Tibial nerve (tissue), 4 donors: ENCODE measurements around the gene LETM1. TPM values are rescaled to one million over a fixed set of nuclear protein-coding genes. Genes with fewer than 3 reads are reported as not detected.

Experiments used
- DNase-seq, 2 donors: peaks; one replicate each; pipeline ENCODE4 v3.0.0-alpha.2; 2019; ENCODE audit warnings: low spot score in 2 of 2
- H3K27ac ChIP-seq, 4 donors: fragments of 200-600 bp; sonication (generic) in 3 of 4; one replicate each; pipeline ENCODE4 v1.5.1; 2017 to 2019; ENCODE audit warnings: mild to moderate bottlenecking in 1 of 4
- H3K27me3 ChIP-seq, 2 donors: fragments of 200-600 bp; sonication (generic) in 1 of 2; one replicate each; pipeline versions ENCODE4 v1.5.1 to v1.6.0; 2017 to 2019
- H3K36me3 ChIP-seq, 3 donors: fragments of 200-600 bp; sonication (generic); one replicate each; pipeline ENCODE4 v1.5.1; 2018 to 2019
- H3K4me1 ChIP-seq, 4 donors: fragments of 200-600 bp; sonication (generic) in 3 of 4; one replicate each; pipeline ENCODE4 v1.5.1; 2017 to 2019
- H3K4me3 ChIP-seq, 4 donors: fragments of 200-600 bp; sonication (generic) in 3 of 4; one replicate each; pipeline ENCODE4 v1.5.1; 2017 to 2019; ENCODE audit warnings: mild to moderate bottlenecking in 1 of 4, moderate library complexity in 1 of 4
- H3K9me3 ChIP-seq, 4 donors: fragments of 200-600 bp; sonication (generic) in 3 of 4; one replicate each; pipeline ENCODE4 v1.5.1; 2017 to 2019
- EP300 ChIP-seq, 2 donors: sonication (generic); formaldehyde crosslinking; IDR thresholded peaks; one replicate each; pipeline ENCODE4 v1.6.1; 2017; ENCODE audit warnings: antibody characterized with exemption in 2 of 2, mild to moderate bottlenecking in 1 of 2
- POLR2A ChIP-seq, 2 donors: fragments of 450-650 bp; IDR thresholded peaks; one replicate each; pipeline ENCODE4 v1.6.1; 2017; ENCODE audit warnings: antibody characterized with exemption in 2 of 2, mild to moderate bottlenecking in 2 of 2, moderate library complexity in 2 of 2
- WGBS, 2 donors: methylation state at CpG; one replicate each; pipeline ENCODE4 v1.1.5; 2018; 5-methylcytosine and 5-hydroxymethylcytosine counted together
- total RNA-seq, 4 donors: library from RNA; depleted of rRNA; stranded (reverse); fragments of >200 nt; gene quantifications; one replicate each; pipeline ENCODE4 v1.1.0, GENCODE V29; 2016
- TF ChIP-seq, protein P1 (sequence below), 5 experiments: fragments of 200-600 bp in 3 of 5; fragments of 450-650 bp in 2 of 5; sonication (generic) in 3 of 5; IDR thresholded peaks; one replicate each; pipeline ENCODE4 v1.5.1; 2016 to 2019; ENCODE audit warnings: antibody characterized with exemption in 5 of 5, mild to moderate bottlenecking in 3 of 5, moderate library complexity in 2 of 5

LETM1 gene
- total RNA-seq, 4 donors from 2014 or later = 53.5 to 85.5 (median 68.6) TPM

DNA sequence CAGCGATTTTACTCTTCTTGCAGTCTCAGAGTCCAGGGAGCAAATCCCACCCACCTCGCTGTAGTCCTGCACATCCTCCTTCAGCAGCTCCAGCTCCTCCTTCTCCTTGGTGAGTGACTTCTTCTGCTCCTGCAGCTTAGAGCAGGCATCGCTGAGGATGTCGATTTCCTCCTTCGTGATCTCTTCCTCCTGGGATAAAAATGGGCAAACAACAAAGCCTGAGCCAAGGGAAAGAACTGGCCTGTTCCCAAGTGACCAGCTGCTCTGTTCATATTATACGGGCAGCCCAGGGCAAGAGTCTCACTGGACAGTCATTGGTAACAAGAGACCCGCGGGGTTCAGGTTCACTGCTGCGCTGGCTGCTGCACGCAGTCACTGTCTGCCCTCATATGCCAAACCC is 36.7 kb downstream of the LETM1 start:
- Histone ChIP-seq H3K27me3 (no peaks in the 10 kb centered on the region), H3K27ac (no peak overlapping the region), H3K4me3 (no peak overlapping the region), H3K9me3 (no peaks in the 10 kb centered on the region), H3K36me3 (peaks cover 8 to 100% (median 8%) of the 10 kb centered on the region in 3 donors), H3K4me1 (no peaks in the 10 kb centered on the region)
- TF ChIP-seq POLR2A (IDR thresholded peaks at IDR 0.05) (no peak), EP300 (IDR thresholded peaks at IDR 0.05) (no peak)
- TF ChIP-seq, protein P1, sequence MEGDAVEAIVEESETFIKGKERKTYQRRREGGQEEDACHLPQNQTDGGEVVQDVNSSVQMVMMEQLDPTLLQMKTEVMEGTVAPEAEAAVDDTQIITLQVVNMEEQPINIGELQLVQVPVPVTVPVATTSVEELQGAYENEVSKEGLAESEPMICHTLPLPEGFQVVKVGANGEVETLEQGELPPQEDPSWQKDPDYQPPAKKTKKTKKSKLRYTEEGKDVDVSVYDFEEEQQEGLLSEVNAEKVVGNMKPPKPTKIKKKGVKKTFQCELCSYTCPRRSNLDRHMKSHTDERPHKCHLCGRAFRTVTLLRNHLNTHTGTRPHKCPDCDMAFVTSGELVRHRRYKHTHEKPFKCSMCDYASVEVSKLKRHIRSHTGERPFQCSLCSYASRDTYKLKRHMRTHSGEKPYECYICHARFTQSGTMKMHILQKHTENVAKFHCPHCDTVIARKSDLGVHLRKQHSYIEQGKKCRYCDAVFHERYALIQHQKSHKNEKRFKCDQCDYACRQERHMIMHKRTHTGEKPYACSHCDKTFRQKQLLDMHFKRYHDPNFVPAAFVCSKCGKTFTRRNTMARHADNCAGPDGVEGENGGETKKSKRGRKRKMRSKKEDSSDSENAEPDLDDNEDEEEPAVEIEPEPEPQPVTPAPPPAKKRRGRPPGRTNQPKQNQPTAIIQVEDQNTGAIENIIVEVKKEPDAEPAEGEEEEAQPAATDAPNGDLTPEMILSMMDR (IDR thresholded peaks at IDR 0.05) = no peak
- DNase-seq = no peak
- WGBS, 2 donors = 83 to 88% methylated on average over 10 of the region's 10 CpGs

DNA sequence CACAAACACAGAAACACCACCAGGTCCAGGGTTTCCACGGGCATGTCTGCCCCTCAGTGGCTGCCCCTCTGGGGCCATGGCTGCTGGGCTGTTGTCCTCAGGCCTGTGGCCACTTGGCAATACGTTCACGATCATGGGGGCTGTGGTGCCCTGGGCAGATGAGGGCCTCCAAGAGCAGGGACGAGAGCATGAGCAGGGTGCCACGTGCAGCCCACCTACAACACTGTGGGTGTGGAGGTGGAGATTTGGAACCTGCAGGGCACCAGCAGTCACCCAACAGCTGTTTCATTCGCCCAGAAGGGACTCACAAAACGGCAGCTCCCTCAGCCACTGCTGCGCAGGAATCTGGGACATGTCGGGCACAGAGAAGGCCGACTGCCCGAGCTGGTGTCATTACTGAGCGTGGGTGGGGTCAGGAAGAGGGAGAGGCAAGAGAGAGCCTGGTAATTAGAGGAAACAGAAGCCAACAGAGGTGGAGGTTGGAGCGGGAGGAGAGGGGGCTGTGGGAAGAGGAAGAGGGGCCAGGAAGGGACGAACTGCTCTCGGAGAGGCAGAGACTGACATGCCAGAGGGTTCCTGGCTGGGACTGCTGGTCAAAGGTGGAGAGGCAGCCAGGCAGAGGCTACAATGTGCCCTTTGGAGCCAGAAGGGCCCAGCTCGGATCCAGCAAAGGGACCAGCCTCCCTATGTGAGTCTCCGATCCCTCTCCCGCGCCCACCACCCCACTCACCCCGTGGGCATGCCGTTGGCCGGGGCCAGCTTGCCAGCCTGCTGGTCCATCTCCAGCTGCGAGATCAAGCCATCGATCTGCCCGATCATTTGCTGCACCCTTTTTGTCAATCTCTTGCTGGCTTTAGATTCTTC is 39.7 kb downstream of the LETM1 start:
- no peaks in the 10 kb centered on the region for H3K27me3 ChIP-seq
- WGBS, 2 donors = 81 to 82% methylated on average over 22 to 25 of the region's 25 CpGs
- no peaks in the 10 kb centered on the region for H3K4me1 ChIP-seq
- H3K27ac ChIP-seq = no peak overlapping the region
- no peak overlapping the region for H3K4me3 ChIP-seq
- H3K9me3 ChIP-seq = no peaks in the 10 kb centered on the region
- no peak for DNase-seq
- no peak for TF ChIP-seq EP300 (IDR thresholded peaks at IDR 0.05)
- TF ChIP-seq, protein P1 (IDR thresholded peaks at IDR 0.05) = no peak
- no peak for TF ChIP-seq POLR2A (IDR thresholded peaks at IDR 0.05)
- H3K36me3 ChIP-seq = peaks cover 0 to 96% (median 8%) of the 10 kb centered on the region in 3 donors

- no peak overlapping the region for H3K27ac ChIP-seq
- no peak for DNase-seq
These were observed 40.6 kb downstream of the LETM1 start for GRCh38 chr4:1815096-1815996.

DNA sequence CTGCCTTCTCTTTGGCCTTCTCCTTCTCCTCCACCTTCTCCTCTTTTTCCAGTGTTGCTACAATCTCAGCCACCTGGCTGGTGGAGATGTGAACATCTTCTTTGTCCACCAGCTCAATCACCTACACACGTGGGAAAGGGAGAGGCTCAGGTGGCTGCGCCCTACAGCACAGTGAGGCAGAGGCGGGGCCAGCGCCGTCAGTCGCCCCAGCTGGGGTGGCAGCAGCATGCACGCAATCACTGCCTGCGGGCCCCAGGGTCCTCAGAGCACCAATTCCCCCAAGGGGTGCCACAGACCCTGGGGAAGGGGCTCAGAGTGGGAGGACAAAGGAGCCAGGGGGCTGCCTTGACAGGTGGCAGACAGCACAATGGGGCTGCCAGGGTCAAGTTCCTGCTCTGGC is 41.5 kb downstream of the LETM1 start:
- no peaks in the 10 kb centered on the region for H3K27me3 ChIP-seq
- no peaks in the 10 kb centered on the region for H3K4me1 ChIP-seq
- no peak overlapping the region for H3K4me3 ChIP-seq
- no peaks in the 10 kb centered on the region for H3K9me3 ChIP-seq
- 93 to 98% methylated on average over 8 of the region's 8 CpGs for WGBS, 2 donors
- no peak for TF ChIP-seq EP300 (IDR thresholded peaks at IDR 0.05)
- no peak for TF ChIP-seq POLR2A (IDR thresholded peaks at IDR 0.05)
- TF ChIP-seq, protein P1 (IDR thresholded peaks at IDR 0.05) = no peak
- no peak for DNase-seq
- H3K36me3 ChIP-seq = peaks cover 0 to 86% (median 8%) of the 10 kb centered on the region in 3 donors
- no peak overlapping the region for H3K27ac ChIP-seq

More at GRCh38 chr4:1815096-1815996, 40.6 kb downstream of the LETM1 start:
- H3K4me1 ChIP-seq = no peaks in the 10 kb centered on the region
- H3K27me3 ChIP-seq = no peaks in the 10 kb centered on the region
- no peaks in the 10 kb centered on the region for H3K9me3 ChIP-seq
- H3K4me3 ChIP-seq = no peak overlapping the region
- H3K36me3 ChIP-seq = peaks cover 0 to 95% (median 8%) of the 10 kb centered on the region in 3 donors
- WGBS, 2 donors = 86 to 94% methylated on average over 29 to 33 of the region's 34 CpGs
- TF ChIP-seq EP300 (IDR thresholded peaks at IDR 0.05) (no peak), POLR2A (IDR thresholded peaks at IDR 0.05) (no peak)
- TF ChIP-seq, protein P1 (IDR thresholded peaks at IDR 0.05) = no peak
